ENCODE data around the gene HDAC7.
A peak's percentile ranks its signal among the peaks of the same experiment; 100 is the strongest.

The HDAC7 gene

GRCh38 chr12:47779301-47779942 is 40.3 kb downstream of the HDAC7 start:
- Histone ChIP-seq H3K9me3 (ENCODE audit: control extremely low read depth in 1 of 5, control insufficient read depth in 4 of 5, insufficient read depth in 2 of 5, low read depth in 1 of 5, low read length in 4 of 5) (no peaks in the 10 kb centered on the region), H3K27ac (ENCODE audit: insufficient read depth in 1 of 2, low read depth in 1 of 2, low read length in 2 of 2, poor library complexity in 1 of 2, severe bottlenecking in 2 of 2) (no peak overlapping the region), H3K27me3 (replicated peaks in 2 of 5; ENCODE audit: control insufficient read depth in 4 of 5, insufficient read depth in 5 of 5, low read length in 4 of 5) (no peaks in the 10 kb centered on the region), H3K36me3 (ENCODE audit: control insufficient read depth in 4 of 4, insufficient read depth in 4 of 4, low read length in 3 of 4) (peaks cover 0 to 45% (median 33%) of the 10 kb centered on the region in 4 experiments), H3K4me3 (ENCODE audit: control insufficient read depth in 1 of 7, extremely low read depth in 1 of 7, insufficient read depth in 4 of 7, low read depth in 2 of 7, low read length in 6 of 7) (no peak overlapping the region), H3K4me1 (ENCODE audit: control extremely low read depth in 1 of 4, control insufficient read depth in 4 of 4, insufficient read depth in 4 of 4, low read length in 3 of 4) (peaks cover 9 to 59% (median 54%) of the 10 kb centered on the region in 4 experiments)
- POLR2A ChIA-PET = interaction anchor here (0.5 kb wide), 1 partner anchor 8 kb away, joined by 3 read pairs; no protein-coding TSS in a partner anchor
- DNase-seq = peak; percentile 83 to 94 (median 90)
- CTCF ChIA-PET = interaction anchor here (0.7 to 49.5 kb wide), 12 partner anchors 10 to 80 kb away, joined by 3 to 1391 read pairs (median 11); partner anchors contain the start of genes ENDOU, RAPGEF3 and RPAP3
- WGBS (ENCODE audit: insufficient coverage) = 67% methylated on average over 16 of the region's 19 CpGs

DNA sequence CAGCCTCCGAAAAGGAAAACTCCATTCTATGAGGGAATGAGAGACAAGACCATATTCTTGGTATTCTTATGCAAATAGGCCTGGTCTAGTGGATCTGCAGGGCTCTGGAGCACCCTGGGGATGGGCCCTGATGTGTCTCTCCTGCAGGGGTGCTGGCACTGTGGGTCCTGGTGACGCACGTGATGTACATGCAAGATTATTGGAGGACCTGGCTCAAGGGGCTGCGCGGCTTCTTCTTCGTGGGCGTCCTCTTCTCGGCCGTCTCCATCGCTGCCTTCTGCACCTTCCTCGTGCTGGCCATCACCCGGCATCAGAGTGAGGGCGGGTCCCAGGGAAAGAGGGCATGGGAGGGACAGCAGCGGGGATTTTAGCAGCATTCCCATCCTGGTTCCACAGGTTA is 40.8 kb downstream of the HDAC7 start:
- no peaks in the 10 kb centered on the region for H3K9me3 ChIP-seq (ENCODE audit: control extremely low read depth in 1 of 5, control insufficient read depth in 4 of 5, insufficient read depth in 2 of 5, low read depth in 1 of 5, low read length in 4 of 5)
- no peak overlapping the region for H3K27ac ChIP-seq (ENCODE audit: insufficient read depth in 1 of 2, low read depth in 1 of 2, low read length in 2 of 2, poor library complexity in 1 of 2, severe bottlenecking in 2 of 2)
- 77% methylated on average over 11 of the region's 14 CpGs for WGBS (ENCODE audit: insufficient coverage)
- H3K4me1 ChIP-seq (ENCODE audit: control extremely low read depth in 1 of 4, control insufficient read depth in 4 of 4, insufficient read depth in 4 of 4, low read length in 3 of 4) = peaks cover 15 to 65% (median 59%) of the 10 kb centered on the region in 4 experiments
- peaks cover 0 to 40% (median 27%) of the 10 kb centered on the region in 4 experiments for H3K36me3 ChIP-seq (ENCODE audit: control insufficient read depth in 4 of 4, insufficient read depth in 4 of 4, low read length in 3 of 4)
- ChIA-PET POLR2A (no interaction called here), CTCF (interaction anchor here (1.3 to 49.5 kb wide), 9 partner anchors 10 to 81 kb away, joined by 3 to 1391 read pairs (median 42); partner anchors contain the start of genes ENDOU, RAPGEF3 and RPAP3)
- H3K27me3 ChIP-seq (replicated peaks in 2 of 5; ENCODE audit: control insufficient read depth in 4 of 5, insufficient read depth in 5 of 5, low read length in 4 of 5) = no peaks in the 10 kb centered on the region
- no peak for DNase-seq
- H3K4me3 ChIP-seq (ENCODE audit: control insufficient read depth in 1 of 7, extremely low read depth in 1 of 7, insufficient read depth in 4 of 7, low read depth in 2 of 7, low read length in 6 of 7) = no peak overlapping the region

- CTCF ChIA-PET = interaction anchor here (0.6 to 49.5 kb wide), 12 partner anchors 10 to 811 kb away, joined by 3 to 1391 read pairs (median 12); partner anchors contain the start of genes ENDOU, RAPGEF3 and RPAP3
- POLR2A ChIA-PET = interaction anchor here (0.7 to 2.2 kb wide), 3 partner anchors 19 to 39 kb away, joined by 3 to 6 read pairs (median 4); partner anchors contain the start of gene RAPGEF3
- H3K9me3 ChIP-seq (ENCODE audit: control extremely low read depth in 1 of 5, control insufficient read depth in 4 of 5, insufficient read depth in 2 of 5, low read depth in 1 of 5, low read length in 4 of 5) = no peaks in the 10 kb centered on the region
- peaks cover 17 to 66% (median 63%) of the 10 kb centered on the region in 4 experiments for H3K4me1 ChIP-seq (ENCODE audit: control extremely low read depth in 1 of 4, control insufficient read depth in 4 of 4, insufficient read depth in 4 of 4, low read length in 3 of 4)
- H3K4me3 ChIP-seq (ENCODE audit: control insufficient read depth in 1 of 7, extremely low read depth in 1 of 7, insufficient read depth in 4 of 7, low read depth in 2 of 7, low read length in 6 of 7) = peak overlapping the region in 3 of 7 experiments; percentile 3 to 49 (median 19)
- H3K27ac ChIP-seq (ENCODE audit: insufficient read depth in 1 of 2, low read depth in 1 of 2, low read length in 2 of 2, poor library complexity in 1 of 2, severe bottlenecking in 2 of 2) = peak overlapping the region in 1 of 2 experiments; percentile 77
- no peaks in the 10 kb centered on the region for H3K27me3 ChIP-seq (replicated peaks in 2 of 5; ENCODE audit: control insufficient read depth in 4 of 5, insufficient read depth in 5 of 5, low read length in 4 of 5)
- WGBS (ENCODE audit: insufficient coverage) = 22% methylated on average over 8 of the region's 9 CpGs
- peak; percentile 68 to 95 (median 95) for DNase-seq
- H3K36me3 ChIP-seq (ENCODE audit: control insufficient read depth in 4 of 4, insufficient read depth in 4 of 4, low read length in 3 of 4) = peaks cover 0 to 30% (median 18%) of the 10 kb centered on the region in 4 experiments
Measured at GRCh38 chr12:47777741-47778558, 41.8 kb downstream of the HDAC7 start.

GRCh38 chr12:47777151-47777550 is 42.6 kb downstream of the HDAC7 start:
- CTCF ChIA-PET = interaction anchor here (0.6 to 49.5 kb wide), 13 partner anchors 9 to 812 kb away, joined by 3 to 1391 read pairs (median 6); partner anchors contain the start of genes ENDOU, RAPGEF3 and RPAP3
- peak overlapping the region in 1 of 2 experiments; percentile 77 for H3K27ac ChIP-seq (ENCODE audit: insufficient read depth in 1 of 2, low read depth in 1 of 2, low read length in 2 of 2, poor library complexity in 1 of 2, severe bottlenecking in 2 of 2)
- no peaks in the 10 kb centered on the region for H3K27me3 ChIP-seq (replicated peaks in 2 of 5; ENCODE audit: control insufficient read depth in 4 of 5, insufficient read depth in 5 of 5, low read length in 4 of 5)
- peaks cover 0 to 22% (median 16%) of the 10 kb centered on the region in 4 experiments for H3K36me3 ChIP-seq (ENCODE audit: control insufficient read depth in 4 of 4, insufficient read depth in 4 of 4, low read length in 3 of 4)
- H3K4me1 ChIP-seq (ENCODE audit: control extremely low read depth in 1 of 4, control insufficient read depth in 4 of 4, insufficient read depth in 4 of 4, low read length in 3 of 4) = peaks cover 17 to 66% (median 63%) of the 10 kb centered on the region in 4 experiments
- no peaks in the 10 kb centered on the region for H3K9me3 ChIP-seq (ENCODE audit: control extremely low read depth in 1 of 5, control insufficient read depth in 4 of 5, insufficient read depth in 2 of 5, low read depth in 1 of 5, low read length in 4 of 5)
- no peak for DNase-seq
- peak overlapping the region in 2 of 7 experiments; percentile 3 to 49 for H3K4me3 ChIP-seq (ENCODE audit: control insufficient read depth in 1 of 7, extremely low read depth in 1 of 7, insufficient read depth in 4 of 7, low read depth in 2 of 7, low read length in 6 of 7)
- POLR2A ChIA-PET = interaction anchor here (0.7 to 2.2 kb wide), 4 partner anchors 19 to 40 kb away, joined by 3 to 6 read pairs (median 4); partner anchors contain the start of gene RAPGEF3
- 50% methylated on average over 1 of the region's 1 CpG for WGBS (ENCODE audit: insufficient coverage)

DNA sequence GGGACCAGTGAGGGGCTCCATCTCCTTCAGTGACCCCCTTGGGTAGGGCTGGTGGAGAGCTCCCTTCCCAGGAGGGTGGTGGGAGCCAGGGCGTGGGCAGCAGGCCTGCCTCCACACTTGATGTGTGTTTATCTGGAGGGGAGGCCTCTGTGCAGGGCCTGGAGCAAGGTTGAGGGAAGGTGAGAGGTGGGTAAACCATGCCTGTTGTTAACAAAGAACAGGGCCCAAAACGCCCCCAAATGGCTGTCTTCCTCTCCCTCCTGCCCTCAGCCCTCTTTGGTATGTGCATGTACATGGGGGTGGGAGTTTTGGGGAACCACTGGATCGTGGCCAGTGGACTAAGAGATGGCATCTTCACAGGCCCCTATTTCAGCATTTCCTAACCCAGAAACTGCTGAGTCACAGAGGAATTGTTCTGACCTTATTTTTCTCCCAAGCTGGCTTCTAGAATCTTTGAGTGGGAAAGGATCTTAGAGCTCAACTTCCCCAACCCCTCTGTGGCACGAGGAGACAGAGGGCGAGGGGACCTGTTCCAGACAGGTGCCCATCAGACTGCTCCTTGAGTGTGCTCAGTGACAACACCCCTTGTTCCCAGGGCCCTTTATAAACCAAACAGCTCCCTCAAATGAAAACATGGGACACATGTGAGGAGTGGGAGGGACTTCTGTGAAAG is 43.1 kb downstream of the HDAC7 start:
- no peaks in the 10 kb centered on the region for H3K9me3 ChIP-seq (ENCODE audit: control extremely low read depth in 1 of 5, control insufficient read depth in 4 of 5, insufficient read depth in 2 of 5, low read depth in 1 of 5, low read length in 4 of 5)
- peak in 2 of 3 donors; percentile 63 to 65 for DNase-seq
- WGBS (ENCODE audit: insufficient coverage) = no CpG with 5 or more reads among the region's 5 CpGs
- H3K4me3 ChIP-seq (ENCODE audit: control insufficient read depth in 1 of 7, extremely low read depth in 1 of 7, insufficient read depth in 4 of 7, low read depth in 2 of 7, low read length in 6 of 7) = peak overlapping the region in 3 of 7 experiments; percentile 3 to 24 (median 16)
- ChIA-PET CTCF (interaction anchor here (0.9 to 49.5 kb wide), 11 partner anchors 8 to 79 kb away, joined by 3 to 1391 read pairs (median 22); partner anchors contain the start of genes ENDOU, RAPGEF3 and RPAP3), POLR2A (interaction anchor here (1.4 to 2.2 kb wide), 3 partner anchors 18 to 41 kb away, joined by 4 to 6 read pairs (median 4); partner anchors contain the start of gene RAPGEF3)
- H3K27ac ChIP-seq (ENCODE audit: insufficient read depth in 1 of 2, low read depth in 1 of 2, low read length in 2 of 2, poor library complexity in 1 of 2, severe bottlenecking in 2 of 2) = peak overlapping the region in 1 of 2 experiments; percentile 77
- peaks cover 17 to 66% (median 63%) of the 10 kb centered on the region in 4 experiments for H3K4me1 ChIP-seq (ENCODE audit: control extremely low read depth in 1 of 4, control insufficient read depth in 4 of 4, insufficient read depth in 4 of 4, low read length in 3 of 4)
- H3K36me3 ChIP-seq (ENCODE audit: control insufficient read depth in 4 of 4, insufficient read depth in 4 of 4, low read length in 3 of 4) = peaks cover 0 to 17% (median 11%) of the 10 kb centered on the region in 4 experiments
- H3K27me3 ChIP-seq (replicated peaks in 2 of 5; ENCODE audit: control insufficient read depth in 4 of 5, insufficient read depth in 5 of 5, low read length in 4 of 5) = no peaks in the 10 kb centered on the region
